ENCODE measurements around the gene OLAH.
A peak's percentile ranks its signal among the peaks of the same experiment; 100 is the strongest.

OLAH gene

DNA sequence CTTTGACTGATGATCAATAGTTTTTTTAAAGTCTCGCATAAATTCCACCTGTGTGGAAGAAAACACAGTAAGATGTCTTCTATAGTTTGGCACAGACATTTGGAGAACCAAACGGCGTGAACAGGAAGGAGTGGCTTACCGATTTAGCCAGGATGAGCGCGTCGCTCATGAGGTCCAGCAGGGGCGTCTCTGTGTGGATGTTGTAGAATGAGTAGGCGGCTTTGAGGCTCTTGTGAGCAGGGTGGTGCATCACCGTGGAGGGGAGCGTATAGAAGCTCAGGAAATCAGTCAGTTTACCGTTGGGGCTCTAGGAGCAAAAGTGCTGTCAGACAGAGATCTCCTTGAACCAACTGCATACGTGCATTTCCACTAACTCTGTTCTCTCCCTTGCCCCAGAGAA is 68.9 kb downstream of the OLAH start:
- Histone ChIP-seq H3K27ac (no peak overlapping the region), H3K4me1 (ENCODE audit: control insufficient read depth in 1 of 2, insufficient read depth in 1 of 2, low read depth in 1 of 2, low read length in 1 of 2) (no peaks in the 10 kb centered on the region), H3K4me3 (ENCODE audit: low read depth in 1 of 2, low read length in 1 of 2) (no peak overlapping the region), H3K27me3 (no peaks in the 10 kb centered on the region), H3K36me3 (no peaks in the 10 kb centered on the region), H3K9me3 (no peaks in the 10 kb centered on the region)
- TF ChIP-seq, protein P1, sequence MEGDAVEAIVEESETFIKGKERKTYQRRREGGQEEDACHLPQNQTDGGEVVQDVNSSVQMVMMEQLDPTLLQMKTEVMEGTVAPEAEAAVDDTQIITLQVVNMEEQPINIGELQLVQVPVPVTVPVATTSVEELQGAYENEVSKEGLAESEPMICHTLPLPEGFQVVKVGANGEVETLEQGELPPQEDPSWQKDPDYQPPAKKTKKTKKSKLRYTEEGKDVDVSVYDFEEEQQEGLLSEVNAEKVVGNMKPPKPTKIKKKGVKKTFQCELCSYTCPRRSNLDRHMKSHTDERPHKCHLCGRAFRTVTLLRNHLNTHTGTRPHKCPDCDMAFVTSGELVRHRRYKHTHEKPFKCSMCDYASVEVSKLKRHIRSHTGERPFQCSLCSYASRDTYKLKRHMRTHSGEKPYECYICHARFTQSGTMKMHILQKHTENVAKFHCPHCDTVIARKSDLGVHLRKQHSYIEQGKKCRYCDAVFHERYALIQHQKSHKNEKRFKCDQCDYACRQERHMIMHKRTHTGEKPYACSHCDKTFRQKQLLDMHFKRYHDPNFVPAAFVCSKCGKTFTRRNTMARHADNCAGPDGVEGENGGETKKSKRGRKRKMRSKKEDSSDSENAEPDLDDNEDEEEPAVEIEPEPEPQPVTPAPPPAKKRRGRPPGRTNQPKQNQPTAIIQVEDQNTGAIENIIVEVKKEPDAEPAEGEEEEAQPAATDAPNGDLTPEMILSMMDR (IDR thresholded peaks at IDR 0.05): no peak

DNA sequence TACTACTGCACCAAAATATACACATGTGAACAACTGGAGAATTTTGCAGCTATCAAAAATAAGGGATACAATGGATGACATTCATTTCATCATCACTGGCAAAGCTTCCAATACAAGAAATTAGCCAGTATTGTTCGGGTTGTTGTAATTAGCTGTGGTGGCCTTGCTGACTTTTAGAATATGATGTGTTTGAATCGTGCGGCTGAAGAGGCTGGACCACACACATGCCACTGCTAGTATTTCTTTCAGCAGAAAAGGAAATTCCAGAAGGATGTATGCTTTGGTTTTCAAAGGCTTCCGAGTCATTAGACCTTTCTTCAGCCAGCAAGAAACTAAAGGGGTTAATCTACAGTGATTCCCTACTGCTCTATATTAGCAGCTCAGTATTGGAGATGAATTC is 70.0 kb downstream of the OLAH start:
- Histone ChIP-seq H3K9me3 (no peaks in the 10 kb centered on the region), H3K4me3 (ENCODE audit: low read depth in 1 of 2, low read length in 1 of 2) (no peak overlapping the region), H3K36me3 (no peaks in the 10 kb centered on the region), H3K27ac (no peak overlapping the region), H3K4me1 (ENCODE audit: control insufficient read depth in 1 of 2, insufficient read depth in 1 of 2, low read depth in 1 of 2, low read length in 1 of 2) (peaks cover 4 to 7% of the 10 kb centered on the region in 2 experiments), H3K27me3 (no peaks in the 10 kb centered on the region)
- TF ChIP-seq, protein P1 (IDR thresholded peaks at IDR 0.05): no peak

DNA sequence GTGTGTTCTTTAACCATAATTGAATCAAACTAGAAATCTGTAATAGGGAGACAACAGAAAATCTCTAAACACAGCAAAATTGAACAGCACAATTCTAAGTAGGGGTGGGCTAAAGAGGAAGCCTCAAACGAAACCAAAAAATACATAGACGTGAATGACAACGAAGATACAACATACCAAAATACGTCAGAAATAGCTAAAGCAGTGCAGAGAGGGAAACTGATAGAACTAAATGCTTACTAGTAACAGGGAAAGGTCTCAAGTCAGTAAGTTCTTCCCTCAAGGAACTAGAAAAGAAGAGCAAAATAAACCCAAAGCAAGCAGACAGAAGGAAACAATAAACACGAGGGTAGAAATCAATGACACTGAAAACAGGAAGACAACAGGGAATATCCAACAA is 72.5 kb downstream of the OLAH start:
- Histone ChIP-seq H3K4me3 (ENCODE audit: low read depth in 1 of 2, low read length in 1 of 2) (no peak overlapping the region), H3K27me3 (no peaks in the 10 kb centered on the region), H3K36me3 (no peaks in the 10 kb centered on the region), H3K27ac (no peak overlapping the region), H3K4me1 (ENCODE audit: control insufficient read depth in 1 of 2, insufficient read depth in 1 of 2, low read depth in 1 of 2, low read length in 1 of 2) (peaks cover 13 to 20% of the 10 kb centered on the region in 2 experiments), H3K9me3 (no peaks in the 10 kb centered on the region)
- TF ChIP-seq, protein P1 (IDR thresholded peaks at IDR 0.05): no peak

DNA sequence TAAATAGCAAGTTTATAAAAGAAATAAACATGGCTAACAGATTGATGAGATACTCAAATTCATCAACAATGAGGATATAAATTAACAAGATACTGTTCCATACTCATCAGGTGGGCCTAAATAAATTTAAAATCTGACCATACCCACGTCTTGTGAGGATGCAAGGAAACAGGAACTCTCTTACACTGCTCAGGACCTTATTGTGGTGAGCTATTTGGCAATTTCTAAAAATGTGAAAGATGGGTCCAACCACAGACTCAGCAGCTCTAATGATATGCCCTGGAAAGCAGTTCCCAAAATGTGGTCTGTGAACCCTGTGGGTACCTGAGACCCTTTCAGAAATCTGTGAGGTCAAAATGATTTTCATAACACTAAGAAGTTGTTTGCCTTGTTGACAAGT is 74.9 kb downstream of the OLAH start:
- TF ChIP-seq, protein P1 (IDR thresholded peaks at IDR 0.05): no peak
- Histone ChIP-seq H3K4me1 (ENCODE audit: control insufficient read depth in 1 of 2, insufficient read depth in 1 of 2, low read depth in 1 of 2, low read length in 1 of 2) (peaks cover 13 to 20% of the 10 kb centered on the region in 2 experiments), H3K36me3 (no peaks in the 10 kb centered on the region), H3K4me3 (ENCODE audit: low read depth in 1 of 2, low read length in 1 of 2) (no peak overlapping the region), H3K27ac (peak overlapping the region; percentile 64), H3K27me3 (no peaks in the 10 kb centered on the region), H3K9me3 (no peaks in the 10 kb centered on the region)

DNA sequence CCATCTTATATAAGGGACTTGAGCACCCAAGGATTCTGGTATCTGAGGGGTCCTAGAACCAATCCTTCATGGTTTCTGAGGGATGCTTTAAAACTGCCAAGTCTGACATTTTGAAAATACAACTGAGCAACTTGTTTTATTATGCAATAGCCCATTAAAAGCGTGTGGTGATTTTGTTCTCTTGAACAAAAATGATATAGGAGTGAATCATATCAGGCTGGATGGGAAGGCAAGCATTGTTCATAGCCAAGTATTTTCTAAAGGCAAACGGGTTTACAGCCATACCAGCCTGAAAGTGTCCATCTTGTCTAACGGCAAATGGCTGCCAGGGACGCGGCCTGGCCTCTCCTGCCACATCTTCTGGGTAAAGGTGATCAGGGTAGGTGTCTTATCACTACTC is 76.8 kb downstream of the OLAH start:
- H3K27ac ChIP-seq: no peak overlapping the region
- no peaks in the 10 kb centered on the region for H3K27me3 ChIP-seq
- H3K4me1 ChIP-seq (ENCODE audit: control insufficient read depth in 1 of 2, insufficient read depth in 1 of 2, low read depth in 1 of 2, low read length in 1 of 2): peaks cover 13 to 20% of the 10 kb centered on the region in 2 experiments
- no peaks in the 10 kb centered on the region for H3K9me3 ChIP-seq
- no peaks in the 10 kb centered on the region for H3K36me3 ChIP-seq
- no peak overlapping the region for H3K4me3 ChIP-seq (ENCODE audit: low read depth in 1 of 2, low read length in 1 of 2)
- TF ChIP-seq, protein P1 (IDR thresholded peaks at IDR 0.05): no peak

DNA sequence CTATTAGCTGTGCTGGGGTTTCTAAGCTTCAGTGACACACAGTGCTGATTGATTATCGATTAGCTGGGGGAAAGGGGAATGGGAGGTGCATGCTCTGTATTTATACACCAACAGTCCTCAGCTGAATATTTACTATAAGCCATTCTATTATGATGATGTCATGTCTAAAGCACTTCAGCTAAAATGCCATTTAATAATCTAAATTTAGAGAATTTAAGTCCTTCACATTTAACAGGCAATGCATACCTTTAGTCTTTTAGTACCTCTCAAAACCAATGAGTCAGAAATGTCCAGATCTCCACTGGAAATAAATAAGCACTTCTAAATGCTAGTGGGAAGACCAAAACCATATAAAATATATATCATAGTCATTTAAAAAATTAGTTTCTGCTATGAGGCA is 78.0 kb downstream of the OLAH start:
- no peaks in the 10 kb centered on the region for H3K27me3 ChIP-seq
- TF ChIP-seq, protein P1 (IDR thresholded peaks at IDR 0.05): no peak
- no peak overlapping the region for H3K4me3 ChIP-seq (ENCODE audit: low read depth in 1 of 2, low read length in 1 of 2)
- no peak overlapping the region for H3K27ac ChIP-seq
- H3K4me1 ChIP-seq (ENCODE audit: control insufficient read depth in 1 of 2, insufficient read depth in 1 of 2, low read depth in 1 of 2, low read length in 1 of 2): peaks cover 13 to 20% of the 10 kb centered on the region in 2 experiments
- no peaks in the 10 kb centered on the region for H3K36me3 ChIP-seq
- H3K9me3 ChIP-seq: no peaks in the 10 kb centered on the region

All from neutrophil (primary cell).